Measurements from ENCODE around the gene ATP5F1E.

DNA sequence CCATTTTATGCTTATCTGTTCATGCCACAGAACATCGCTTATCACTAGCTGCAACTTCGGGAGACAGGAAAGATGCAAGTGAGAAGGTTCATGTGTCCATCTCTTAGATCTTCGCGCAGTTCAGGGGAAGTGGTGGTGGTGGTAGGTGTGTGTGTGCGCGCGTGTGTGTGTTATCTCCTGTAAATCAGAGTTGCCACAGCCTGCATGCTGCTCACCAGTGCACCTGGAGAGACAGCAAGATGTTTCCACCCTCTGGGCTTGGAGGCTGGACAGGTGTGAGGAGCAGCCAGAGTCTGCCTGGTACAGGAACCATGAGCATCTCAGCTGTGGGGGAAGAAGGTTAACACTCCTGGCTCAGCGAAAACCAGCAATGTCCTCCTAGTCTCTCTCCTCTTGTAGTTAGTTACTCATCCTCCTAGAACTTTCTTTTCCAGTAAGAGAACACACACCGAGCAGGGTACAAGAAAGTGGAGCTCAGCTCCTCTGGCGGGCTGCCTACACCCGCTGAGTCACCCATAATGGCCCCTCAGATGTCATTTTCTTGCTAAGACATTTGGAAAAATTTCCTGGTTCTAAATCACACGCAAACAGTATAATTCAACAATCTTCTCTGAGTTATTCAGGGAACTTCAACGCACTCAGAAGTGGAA lies 18.1 kb downstream of the ATP5F1E start:
- TF ChIP-seq PRDM1 (tag by site-specific recombination; IDR thresholded peaks at IDR 0.05) (no peak), CTCF (tag by site-specific recombination; IDR thresholded peaks at IDR 0.05) (no peak), ZNF362 (tag by site-specific recombination; IDR thresholded peaks at IDR 0.05) (no peak), ZNF777 (tag by site-specific recombination; IDR thresholded peaks at IDR 0.05; ENCODE audit: borderline replicate concordance) (no peak)

Data from HEK293 (cell line).